Lower leg skin (tissue), 4 donors: Measurements from ENCODE around the gene E4F1. TPM values are rescaled to one million over a fixed set of nuclear protein-coding genes. Genes with fewer than 3 reads are reported as not detected.
A peak's percentile ranks its signal among the peaks of the same experiment; 100 is the strongest.

Experiments used
- DNase-seq, 2 donors: peaks; one replicate each; pipeline ENCODE4 v3.0.0-alpha.2; 2019; ENCODE audit warnings: low spot score in 2 of 2
- H3K4me3 ChIP-seq: fragments of 200-600 bp; sonication (generic); 2 replicates; pipeline ENCODE4 v1.5.1; 2017; ENCODE audit warnings: mild to moderate bottlenecking, low read depth; ENCODE audit not compliant: poor library complexity, severe bottlenecking
- POLR2A ChIP-seq, 2 donors: fragments of 450-650 bp; IDR thresholded peaks; one replicate each; pipeline ENCODE4 v1.6.1; 2016 to 2017; ENCODE audit warnings: antibody characterized with exemption in 2 of 2, mild to moderate bottlenecking in 1 of 2, moderate library complexity in 1 of 2
- WGBS, 2 donors: methylation state at CpG; one replicate each; pipeline ENCODE4 v1.1.5; 2018; 5-methylcytosine and 5-hydroxymethylcytosine counted together
- intact Hi-C: fragments of 100-400 bp; cut with DNase I; formaldehyde crosslinking; loops from one replicate; pipeline ENCODE4 v1.15.0; 2023; ENCODE audit warnings: low total_unique reads
- total RNA-seq, 4 donors: library from RNA; depleted of rRNA; stranded (reverse); fragments of >200 nt; gene quantifications; one replicate each; pipeline ENCODE4 v1.1.0, GENCODE V29; 2016
- TF ChIP-seq, protein P1 (sequence below), 3 donors: fragments of 450-650 bp; IDR thresholded peaks; one replicate each; pipeline ENCODE4 v1.5.1; 2016; ENCODE audit warnings: antibody characterized with exemption in 3 of 3, mild to moderate bottlenecking in 3 of 3, moderate library complexity in 2 of 3

Gene E4F1
- total RNA-seq, 4 donors from 2014 or later = 50.3 to 85.8 (median 57.4) TPM

DNA sequence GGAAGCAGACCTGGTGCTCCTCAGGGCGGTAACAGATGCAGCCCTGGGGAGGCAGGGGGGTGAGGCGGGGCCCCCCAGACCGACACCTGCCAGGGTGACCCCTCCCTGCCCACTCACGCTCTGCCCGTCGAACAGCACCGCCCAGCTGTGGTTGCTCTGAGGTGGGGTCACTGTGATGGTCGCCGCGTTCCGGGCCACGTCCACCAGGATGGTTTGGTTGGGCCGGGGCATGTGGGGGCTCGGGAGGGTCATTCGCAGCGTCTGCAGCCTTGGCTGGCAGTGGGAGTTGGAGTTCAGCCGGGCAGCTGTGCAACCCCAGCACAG lies 13.4 kb upstream of the E4F1 start:
- TF ChIP-seq, protein P1, sequence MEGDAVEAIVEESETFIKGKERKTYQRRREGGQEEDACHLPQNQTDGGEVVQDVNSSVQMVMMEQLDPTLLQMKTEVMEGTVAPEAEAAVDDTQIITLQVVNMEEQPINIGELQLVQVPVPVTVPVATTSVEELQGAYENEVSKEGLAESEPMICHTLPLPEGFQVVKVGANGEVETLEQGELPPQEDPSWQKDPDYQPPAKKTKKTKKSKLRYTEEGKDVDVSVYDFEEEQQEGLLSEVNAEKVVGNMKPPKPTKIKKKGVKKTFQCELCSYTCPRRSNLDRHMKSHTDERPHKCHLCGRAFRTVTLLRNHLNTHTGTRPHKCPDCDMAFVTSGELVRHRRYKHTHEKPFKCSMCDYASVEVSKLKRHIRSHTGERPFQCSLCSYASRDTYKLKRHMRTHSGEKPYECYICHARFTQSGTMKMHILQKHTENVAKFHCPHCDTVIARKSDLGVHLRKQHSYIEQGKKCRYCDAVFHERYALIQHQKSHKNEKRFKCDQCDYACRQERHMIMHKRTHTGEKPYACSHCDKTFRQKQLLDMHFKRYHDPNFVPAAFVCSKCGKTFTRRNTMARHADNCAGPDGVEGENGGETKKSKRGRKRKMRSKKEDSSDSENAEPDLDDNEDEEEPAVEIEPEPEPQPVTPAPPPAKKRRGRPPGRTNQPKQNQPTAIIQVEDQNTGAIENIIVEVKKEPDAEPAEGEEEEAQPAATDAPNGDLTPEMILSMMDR (IDR thresholded peaks at IDR 0.05) = no peak
- no peak for TF ChIP-seq POLR2A (IDR thresholded peaks at IDR 0.05)
- no peak for DNase-seq
- no peak overlapping the region for H3K4me3 ChIP-seq
- intact Hi-C loops = no loop called here
- 87% methylated on average over 4 to 9 of the region's 17 CpGs for WGBS, 2 donors

DNA sequence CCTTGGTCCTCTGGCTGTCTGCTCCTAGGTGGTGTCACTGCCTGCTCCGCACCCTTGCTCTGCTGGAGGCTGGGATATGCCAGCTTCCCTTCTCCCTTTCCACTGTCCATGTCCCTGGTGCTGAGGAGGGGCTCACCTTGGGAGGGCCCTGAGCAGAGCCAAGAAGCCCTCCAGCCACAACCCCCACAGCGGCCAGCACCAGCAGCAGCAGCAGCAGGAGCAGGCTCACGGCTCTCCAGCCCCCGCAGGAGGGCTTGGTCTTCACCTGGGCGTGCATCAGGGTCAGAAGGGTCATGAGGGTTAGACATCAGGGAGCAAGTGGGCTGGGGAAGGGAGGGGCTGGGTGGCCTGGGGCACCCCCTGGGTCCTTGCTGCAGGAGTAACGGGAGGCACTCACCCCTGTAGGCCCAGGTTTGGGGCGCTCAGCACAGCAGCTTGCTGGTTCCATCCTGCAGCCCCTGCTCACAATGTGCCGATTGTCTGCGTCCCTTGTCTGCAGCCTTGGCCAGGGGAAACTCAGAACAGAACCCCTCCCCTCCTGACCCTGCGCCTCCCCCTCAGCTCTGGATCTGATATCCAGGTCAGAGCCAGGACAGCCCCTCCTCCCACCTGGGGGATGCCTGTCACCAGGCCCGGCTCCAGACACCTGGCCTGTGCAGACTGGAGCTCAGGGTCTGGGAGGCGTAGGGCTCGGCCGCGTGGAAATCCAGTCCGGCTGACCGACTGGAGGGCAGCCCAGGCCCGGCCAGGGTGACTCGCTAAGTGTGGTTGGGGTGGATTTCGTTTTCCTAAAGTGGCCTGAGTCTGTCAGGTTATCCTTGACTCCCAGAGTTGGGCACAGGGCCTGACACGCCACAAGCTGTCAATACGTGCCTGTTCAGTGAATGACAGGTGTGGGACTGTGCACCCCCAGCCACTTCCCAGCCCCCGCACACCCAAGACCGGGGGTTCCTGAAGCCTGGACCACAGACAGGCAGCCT lies 12.7 kb upstream of the E4F1 start, which contains the start of gene BRICD5:
BRICD5 (minus strand) TSS at position 478 of the 980 bp plus-strand sequence; CDS start at position 448, 30 bp downstream.
- DNase-seq = no peak
- TF ChIP-seq POLR2A (IDR thresholded peaks at IDR 0.05) = no peak
- TF ChIP-seq, protein P1 (IDR thresholded peaks at IDR 0.05) = no peak
- H3K4me3 ChIP-seq = no peak within 1 kb of the TSS
- WGBS, 2 donors = 68 to 77% methylated on average over 19 to 23 of the region's 24 CpGs
- intact Hi-C loops = no loop called here

DNA sequence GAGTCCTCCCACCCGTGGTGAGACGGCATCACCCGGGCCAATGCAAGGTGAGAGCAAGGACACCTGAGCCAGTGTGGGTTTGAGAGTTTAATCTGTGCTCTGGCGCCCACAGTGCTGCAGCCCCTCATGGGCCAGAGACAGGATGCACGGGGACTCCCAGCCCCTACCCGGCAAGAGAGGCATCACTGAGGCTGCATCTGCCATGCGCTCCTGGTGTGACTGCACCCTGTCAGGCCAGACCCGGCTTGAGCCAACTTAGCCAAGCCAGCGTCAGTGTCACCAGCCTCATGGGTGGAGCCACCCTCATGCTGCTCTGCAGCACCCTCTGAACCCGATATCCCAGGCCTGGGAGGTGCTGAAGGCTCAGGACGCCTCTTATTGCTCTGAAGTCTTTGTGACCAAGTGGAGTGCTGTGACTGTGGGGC lies 11.5 kb upstream of the E4F1 start:
- WGBS, 2 donors = 54 to 70% methylated on average over 9 to 10 of the region's 11 CpGs
- intact Hi-C loops = no loop called here
- H3K4me3 ChIP-seq = no peak overlapping the region
- no peak for DNase-seq
- no peak for TF ChIP-seq POLR2A (IDR thresholded peaks at IDR 0.05)

DNA sequence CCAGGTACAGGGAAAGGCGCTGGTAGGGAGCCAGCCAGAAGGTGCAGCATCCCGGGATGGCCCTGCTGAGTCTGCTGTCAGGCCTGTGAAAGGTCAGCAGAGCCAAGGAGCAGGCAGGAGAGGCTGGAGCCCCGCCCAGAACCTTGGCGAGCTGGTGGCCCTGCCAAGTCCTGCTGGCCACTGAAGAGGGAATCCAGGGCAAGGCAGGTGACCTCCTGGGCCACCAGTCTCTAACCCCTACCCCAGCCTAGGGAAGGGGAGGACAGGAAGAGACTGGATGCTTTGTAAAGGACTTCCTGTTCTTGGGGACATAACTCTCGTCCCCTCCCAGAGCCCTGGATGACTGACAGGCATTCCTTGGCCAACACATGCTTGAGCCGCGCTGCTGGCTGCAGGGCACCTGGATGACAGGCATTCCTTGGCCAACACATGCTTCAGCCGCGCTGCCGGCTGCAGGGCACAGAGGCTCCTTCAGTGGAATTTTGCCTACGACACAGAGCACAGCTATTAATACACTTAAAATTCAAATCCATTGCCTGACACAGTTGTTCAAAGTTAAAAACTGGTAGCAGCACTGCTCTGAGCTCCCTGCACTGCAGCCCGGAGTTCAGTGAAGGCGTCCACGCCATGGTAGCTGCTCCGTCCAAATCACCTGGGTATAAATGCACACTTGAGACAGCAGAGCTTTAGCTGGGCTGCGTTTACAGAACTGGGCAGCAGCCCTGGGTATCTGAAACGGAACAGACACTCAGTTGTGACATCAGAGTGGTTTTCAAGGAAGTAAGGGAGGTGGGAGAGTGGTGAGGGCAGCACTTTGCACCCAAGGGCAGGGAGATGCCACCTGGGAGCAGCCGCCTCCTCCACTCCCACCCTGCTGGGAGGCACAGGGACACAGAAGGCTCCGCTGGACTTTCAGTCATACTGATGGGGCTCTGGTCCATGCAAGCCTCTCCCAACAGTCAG lies 10.7 kb upstream of the E4F1 start:
- no peak for DNase-seq
- WGBS, 2 donors = 44 to 59% methylated on average over 17 to 19 of the region's 19 CpGs
- intact Hi-C loops = no loop called here
- H3K4me3 ChIP-seq = no peak overlapping the region
- TF ChIP-seq, protein P1 (IDR thresholded peaks at IDR 0.05) = no peak
- no peak for TF ChIP-seq POLR2A (IDR thresholded peaks at IDR 0.05)

DNA sequence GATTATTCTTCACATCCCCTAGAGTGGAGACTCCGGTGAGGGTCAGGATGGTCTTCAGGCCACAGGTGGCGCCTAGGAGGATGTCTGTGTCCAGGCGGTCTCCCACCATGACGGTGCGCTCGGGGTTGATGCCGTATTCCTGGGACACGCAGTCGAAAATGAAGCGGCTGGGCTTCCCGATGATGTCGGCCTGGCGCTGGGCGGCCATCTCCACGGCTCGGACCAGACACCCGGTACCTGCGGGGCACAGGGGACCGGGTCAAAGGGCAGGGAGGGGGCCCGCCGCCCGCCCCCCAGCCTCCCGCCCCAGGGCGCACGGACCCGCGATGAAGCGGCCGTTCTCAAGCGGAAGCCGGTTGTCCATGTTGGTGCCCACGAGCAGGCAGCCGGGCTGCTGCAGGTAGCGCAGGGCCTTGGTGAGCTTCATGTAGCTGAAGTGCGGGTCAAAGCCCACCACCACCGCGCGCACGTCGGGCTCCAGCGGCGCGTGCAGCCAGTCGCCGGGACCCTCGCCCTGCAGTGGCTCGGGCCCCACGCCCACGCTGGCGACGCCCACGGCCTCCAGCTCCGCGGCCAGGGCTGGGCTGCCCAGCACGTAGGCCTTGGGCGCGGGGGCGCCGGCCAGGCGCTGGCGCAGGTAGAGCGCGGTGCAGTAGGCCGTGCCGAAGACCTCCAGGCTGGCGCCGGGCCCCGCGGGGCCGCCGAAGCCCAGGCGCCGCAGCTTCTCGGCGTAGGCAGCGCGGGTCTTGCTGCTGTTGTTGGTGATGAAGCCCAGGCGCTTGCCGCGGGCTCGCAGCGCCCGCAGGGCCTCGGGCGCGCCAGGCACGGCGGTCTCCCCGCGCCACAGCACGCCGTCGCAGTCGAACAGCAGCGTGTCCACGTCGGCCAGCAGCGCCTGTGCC lies 9.3 kb upstream of the E4F1 start:
- TF ChIP-seq POLR2A (IDR thresholded peaks at IDR 0.05) = no peak
- H3K4me3 ChIP-seq = peak overlapping the region; percentile 52
- intact Hi-C loops = no loop called here
- DNase-seq = no peak
- 2 to 3% methylated on average over 6 to 33 of the region's 98 CpGs for WGBS, 2 donors

DNA sequence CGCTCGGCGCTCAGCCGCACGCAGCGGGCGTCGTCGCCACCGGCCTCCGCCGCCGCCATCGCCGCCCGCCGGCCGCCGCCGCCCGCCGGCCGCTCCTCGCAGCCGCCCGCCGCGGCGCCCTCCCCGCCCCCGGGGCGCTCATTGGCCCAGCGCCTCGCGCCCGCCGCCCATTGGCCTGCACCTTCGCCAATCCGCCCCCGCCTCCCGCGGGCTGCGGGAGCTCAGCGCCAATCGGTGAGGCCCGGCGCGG lies 8.7 kb upstream of the E4F1 start, which contains the start of gene PGP:
PGP (minus strand) TSS at position 122 of the 250 bp plus-strand sequence; CDS start at position 59, 63 bp downstream.
- TF ChIP-seq, protein P1 (IDR thresholded peaks at IDR 0.05) = peak in 1 of 3 donors; percentile 51
- no peak for TF ChIP-seq POLR2A (IDR thresholded peaks at IDR 0.05)
- DNase-seq = no peak
- intact Hi-C loops = no loop called here
- H3K4me3 ChIP-seq = peak within 1 kb of the TSS; percentile 52
- WGBS, 2 donors = 0% methylated on average over 43 of the region's 48 CpGs; no CpG with 5 or more reads in 1 of the 2 donors
